GM21423 (cell line): ENCODE results near the gene CDK9.
A peak's percentile ranks its signal among the peaks of the same experiment; 100 is the strongest.

Source experiments
- ATAC-seq: cut with Tn5 transposase; IDR thresholded peaks from one replicate; pipeline ENCODE4 v1.9.1; 2021; ENCODE audit warnings: mild to moderate bottlenecking, moderate library complexity; ENCODE audit not compliant: unreplicated experiment

CDK9 gene

GRCh38 chr9:127801955-127802575 lies 16.2 kb downstream of the CDK9 start:
- ATAC-seq: no peak

DNA sequence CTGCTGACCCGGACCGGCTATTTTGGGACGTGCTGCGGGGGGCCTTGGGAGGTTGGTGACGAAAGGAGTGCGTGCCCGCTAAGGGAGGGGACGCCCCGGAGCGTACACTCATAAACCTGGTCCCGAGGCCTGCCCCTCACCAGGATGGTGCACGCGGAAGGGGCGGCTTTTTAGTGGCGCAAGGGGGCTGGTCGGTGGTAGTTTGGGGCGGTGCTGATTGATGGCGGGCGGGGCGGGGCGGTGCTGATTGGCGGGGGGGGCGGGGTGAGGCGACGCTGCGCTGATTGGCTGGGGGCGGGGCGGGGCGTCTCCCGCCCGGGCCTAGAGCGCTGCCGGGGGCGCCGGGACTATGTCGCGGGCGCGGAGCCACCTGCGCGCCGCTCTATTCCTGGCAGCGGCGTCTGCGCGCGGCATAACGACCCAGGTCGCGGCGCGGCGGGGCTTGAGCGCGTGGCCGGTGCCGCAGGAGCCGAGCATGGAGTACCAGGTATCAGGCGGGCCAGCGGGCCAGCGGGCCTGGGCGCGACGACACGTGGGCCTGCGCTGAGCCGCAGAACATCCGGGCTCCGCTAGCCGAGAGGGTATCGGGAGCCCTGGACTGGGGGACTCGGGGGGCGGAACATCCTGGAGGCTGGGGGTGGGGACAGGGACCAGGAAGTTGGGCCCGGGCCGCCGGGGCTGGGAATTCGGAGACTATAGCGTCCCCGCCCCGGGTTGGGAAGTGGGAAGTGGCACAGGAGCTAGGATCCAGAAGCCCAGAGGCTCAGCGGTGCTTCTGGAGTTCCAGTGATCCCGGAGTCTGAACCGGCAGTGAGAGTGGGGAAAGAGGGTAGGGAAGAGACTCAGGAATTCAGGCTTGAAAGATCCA lies 17.0 kb downstream of the CDK9 start, which contains the start of gene FPGS:
Gene FPGS, plus strand, starts transcription at position 307 of the 868 bp plus-strand sequence. Its CDS starts 43 bp downstream, at position 350.
- peak; percentile 70 for ATAC-seq

DNA sequence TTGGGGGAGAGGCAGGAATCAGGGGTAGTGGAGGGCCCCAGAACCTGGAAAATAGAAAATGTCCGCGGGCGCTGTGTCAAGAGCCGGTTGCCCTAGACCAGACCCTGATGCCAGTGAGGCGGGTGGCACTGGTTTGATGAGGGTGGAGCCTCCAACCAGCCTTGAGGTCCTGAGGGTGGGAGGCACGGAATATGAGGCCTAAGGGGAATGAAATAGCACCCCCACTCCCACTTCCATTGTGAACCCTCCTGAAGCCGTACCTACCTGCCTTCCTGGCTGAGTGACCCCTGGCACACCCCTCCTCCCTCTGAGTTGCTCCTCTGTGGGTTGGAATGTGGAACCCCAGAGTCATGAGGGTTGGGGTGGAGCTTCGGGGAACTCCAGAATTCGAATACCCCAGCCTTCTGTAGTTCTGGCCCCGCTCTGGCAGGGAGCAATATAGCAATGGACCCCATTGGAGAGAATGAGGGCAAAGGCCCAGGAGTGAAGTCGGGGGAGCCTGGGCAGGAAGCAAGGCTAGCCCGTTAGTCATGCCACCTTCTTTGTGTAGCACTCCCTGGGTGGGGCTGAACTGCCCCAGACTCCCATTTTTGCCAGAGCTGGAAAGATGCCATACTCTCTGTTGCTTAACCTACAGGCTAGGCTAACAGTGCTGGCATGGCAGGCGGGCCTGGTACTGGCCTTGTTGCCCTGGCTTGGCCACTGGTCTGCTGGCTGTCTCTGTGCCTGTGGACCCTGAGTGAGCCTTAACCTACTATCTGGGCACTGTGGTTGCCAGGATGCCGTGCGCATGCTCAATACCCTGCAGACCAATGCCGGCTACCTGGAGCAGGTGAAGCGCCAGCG lies 17.9 kb downstream of the CDK9 start:
- ATAC-seq: no peak

DNA sequence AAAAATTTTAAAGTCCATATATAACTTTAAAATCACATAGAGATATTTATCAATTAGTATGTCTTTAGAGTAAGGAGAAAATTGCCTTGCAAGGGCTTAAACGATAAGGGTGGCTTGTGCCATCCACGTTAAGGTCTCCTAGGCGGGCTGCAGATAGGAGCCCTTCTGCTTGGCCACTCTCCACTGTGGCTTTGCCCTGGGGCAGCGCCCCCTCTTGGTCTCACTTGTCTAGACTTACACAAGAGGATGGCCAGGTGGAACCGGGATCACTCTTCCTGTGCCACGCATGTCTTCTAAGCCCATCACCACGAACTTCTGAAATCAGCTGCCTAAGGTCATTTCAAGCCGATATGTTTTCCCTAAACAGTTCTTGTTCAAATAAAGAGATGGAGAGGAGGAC lies 19.8 kb downstream of the CDK9 start:
- no peak for ATAC-seq

- no peak for ATAC-seq
Observed at GRCh38 chr9:127806871-127807270, 21.0 kb downstream of the CDK9 start.

- ATAC-seq: no peak
Observed at GRCh38 chr9:127808347-127809001, 22.6 kb downstream of the CDK9 start.

DNA sequence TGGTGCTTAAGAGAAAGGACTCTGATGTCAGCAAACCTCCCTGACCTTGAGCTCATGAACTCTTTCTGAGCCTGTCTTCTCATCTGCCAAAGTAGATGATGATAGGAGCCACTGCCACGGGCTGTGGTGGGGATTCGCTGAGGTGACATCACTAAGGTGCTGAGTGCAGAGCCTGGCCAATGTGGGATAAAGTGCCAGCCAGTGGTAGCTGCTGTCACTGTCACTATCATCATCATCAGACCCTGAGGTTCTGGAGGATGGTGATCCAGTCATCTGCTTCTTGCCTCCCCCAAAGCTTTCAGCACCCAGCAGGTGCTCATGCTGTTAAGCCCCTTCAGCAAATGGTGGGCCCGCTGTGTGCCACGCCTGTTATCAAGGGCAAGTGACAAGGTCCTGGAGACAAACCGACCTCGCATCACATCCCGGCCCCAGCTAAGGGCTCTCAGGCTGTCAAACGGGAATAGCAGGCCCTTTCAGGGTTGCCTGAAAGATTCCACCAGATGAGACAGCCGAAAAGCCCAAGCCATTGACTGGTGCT lies 23.2 kb downstream of the CDK9 start:
- ATAC-seq: no peak

GRCh38 chr9:127809540-127810377 lies 23.9 kb downstream of the CDK9 start:
- ATAC-seq: no peak

DNA sequence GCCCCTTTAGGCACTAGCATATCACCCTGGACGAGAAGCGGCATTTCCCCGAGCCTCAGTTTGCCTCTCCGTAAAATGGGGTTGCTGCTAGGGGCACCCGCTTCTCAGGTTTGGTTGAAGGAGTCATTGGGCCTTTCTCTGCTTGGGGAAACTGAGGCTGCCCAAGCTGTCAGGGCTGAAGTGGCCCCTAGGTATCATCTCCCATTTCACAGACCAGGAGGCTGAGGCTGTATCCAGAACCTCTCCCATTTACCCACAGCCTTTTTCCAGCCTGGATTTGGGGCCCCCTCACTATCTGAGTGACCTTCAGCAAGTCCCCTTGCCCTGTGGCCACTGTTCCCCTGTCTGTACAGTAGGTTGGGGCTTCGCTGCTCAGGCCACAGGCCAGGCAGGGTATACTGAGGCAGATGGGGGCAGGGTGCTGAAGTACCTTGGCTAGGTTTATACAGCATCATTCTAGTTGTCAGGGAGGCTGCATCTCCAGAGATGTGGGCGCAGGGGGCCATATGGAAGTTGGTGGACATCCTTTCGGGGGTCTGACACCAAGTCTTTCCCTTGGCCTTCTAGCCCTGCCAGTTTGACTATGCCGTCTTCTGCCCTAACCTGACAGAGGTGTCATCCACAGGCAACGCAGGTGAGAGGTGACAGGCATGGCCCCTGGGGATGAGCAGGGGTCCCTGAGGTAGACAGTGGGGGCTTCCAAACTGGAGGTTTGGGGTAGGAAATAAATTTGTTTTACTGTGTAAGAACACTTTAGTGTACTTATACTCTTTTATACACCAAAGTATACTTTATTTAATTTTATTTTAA lies 24.7 kb downstream of the CDK9 start:
- ATAC-seq: no peak

DNA sequence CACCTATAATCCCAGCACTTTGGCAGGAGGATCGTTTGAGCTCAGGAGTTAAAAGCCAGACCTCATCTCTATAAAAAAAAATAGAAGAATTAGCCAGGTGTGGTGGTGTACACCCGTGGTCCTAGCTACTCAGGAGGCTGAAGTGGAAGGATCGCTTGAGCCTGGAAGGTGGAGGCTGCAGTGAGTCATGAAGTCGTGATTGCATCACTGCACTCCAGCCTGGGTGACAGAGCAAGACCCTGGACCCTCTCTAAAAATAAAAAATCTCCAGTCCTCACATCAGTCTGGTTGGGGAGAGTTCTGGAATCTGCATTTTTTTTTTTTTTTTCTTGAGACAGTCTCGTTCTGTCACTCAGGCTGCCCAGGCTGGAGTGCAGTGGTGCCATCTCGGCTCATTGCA lies 26.2 kb downstream of the CDK9 start:
- no peak for ATAC-seq

GRCh38 chr9:127812936-127813675 lies 27.3 kb downstream of the CDK9 start:
- ATAC-seq: no peak

- ATAC-seq: no peak
Observed at GRCh38 chr9:127813686-127814226, 27.9 kb downstream of the CDK9 start.

- ATAC-seq: no peak
Observed at GRCh38 chr9:127814619-127815511, 29.0 kb downstream of the CDK9 start.

DNA sequence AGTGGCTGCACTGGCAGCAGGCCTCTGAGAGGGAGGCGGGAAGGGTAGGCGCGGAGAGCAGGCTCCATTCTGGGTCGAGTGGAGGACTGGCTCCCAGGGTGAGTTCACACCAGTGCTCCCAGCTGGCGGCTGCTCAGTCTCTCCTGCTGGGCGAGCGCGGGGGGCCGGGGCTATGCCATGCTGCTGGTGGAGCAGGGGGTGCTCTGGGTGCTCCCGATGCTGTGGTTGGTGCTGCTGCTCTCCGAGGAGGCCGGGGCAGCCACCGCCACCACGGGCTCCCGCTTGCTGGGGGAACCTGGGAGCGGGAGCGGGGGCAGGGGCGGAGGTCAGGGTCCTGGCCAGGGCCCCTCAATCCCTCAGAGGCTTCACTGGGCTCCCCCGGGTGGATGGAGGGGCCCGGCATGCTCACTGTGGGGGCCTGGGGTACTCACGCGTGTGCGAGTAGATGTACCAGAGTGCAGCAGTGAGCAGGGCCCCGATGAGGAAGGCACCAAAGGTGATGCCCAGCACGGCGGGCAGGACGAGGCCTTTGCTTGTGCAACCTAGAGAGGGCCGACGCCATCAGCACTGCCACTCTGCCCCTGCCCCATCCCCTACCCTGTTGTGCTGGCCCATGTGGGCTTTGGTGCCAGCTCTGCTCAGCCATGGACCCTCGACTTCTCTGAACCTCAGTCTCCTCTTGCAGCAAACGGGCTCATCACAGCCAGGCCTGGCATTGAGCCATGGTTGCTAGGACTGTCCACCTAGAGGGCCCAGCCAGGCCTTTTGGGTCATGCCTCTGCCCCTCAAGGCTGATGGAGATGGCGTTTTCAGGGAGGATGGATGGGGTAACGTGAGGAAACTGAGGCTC lies 29.9 kb downstream of the CDK9 start:
- ATAC-seq: no peak

- ATAC-seq: no peak
Observed at GRCh38 chr9:127816362-127816725, 30.5 kb downstream of the CDK9 start.

DNA sequence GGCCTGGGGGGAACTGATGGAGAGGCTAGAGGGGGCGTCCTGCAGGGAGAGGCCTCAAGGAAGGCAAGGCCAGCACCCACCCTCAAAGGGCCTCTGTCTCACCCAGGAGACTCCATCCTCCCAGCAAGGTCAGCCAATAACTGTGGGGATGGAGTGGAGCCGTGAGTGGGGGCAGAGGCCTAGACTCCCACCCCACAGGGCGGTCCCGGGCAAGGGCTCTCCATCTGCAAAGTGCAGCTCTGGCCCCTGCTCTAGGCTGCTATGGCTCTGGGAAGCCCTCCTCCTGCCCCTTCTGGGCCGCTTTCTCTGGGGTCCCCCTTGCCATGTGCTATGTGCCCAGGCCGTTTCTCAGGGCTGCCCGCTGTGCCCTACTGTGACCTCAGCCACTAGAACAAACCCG lies 30.9 kb downstream of the CDK9 start:
- ATAC-seq: no peak
